Neuronal stem cell (in vitro differentiated cells): Measurements from ENCODE around the gene FLRT1.

Experiments
- DNase-seq: peaks from one replicate; pipeline ENCODE4 v3.0.0-alpha.2; 2013; ENCODE audit warnings: low spot score
- H2AFZ ChIP-seq: one replicate; pipeline ENCODE4 v1.6.1; 2013; ENCODE audit warnings: mild to moderate bottlenecking, low read length, inconsistent platforms
- H2AK5ac ChIP-seq: 2 replicates; pipeline ENCODE4 v1.6.1; 2013; ENCODE audit warnings: low read depth, mild to moderate bottlenecking, inconsistent platforms, low read length, moderate library complexity, mixed read lengths
- H2BK120ac ChIP-seq: 2 replicates; pipeline ENCODE4 v1.6.1; 2013; ENCODE audit warnings: low read depth, mild to moderate bottlenecking, inconsistent platforms, low read length, moderate library complexity, mixed read lengths
- H2BK12ac ChIP-seq: one replicate; pipeline ENCODE4 v1.6.1; 2013; ENCODE audit warnings: low read length, inconsistent platforms
- H2BK15ac ChIP-seq: 2 replicates; pipeline ENCODE4 v1.6.1; 2013; ENCODE audit warnings: mild to moderate bottlenecking, low read length, inconsistent platforms, mixed read lengths
- H2BK5ac ChIP-seq: one replicate; pipeline ENCODE4 v1.6.1; 2013; ENCODE audit warnings: inconsistent platforms, mild to moderate bottlenecking, low read length, moderate library complexity
- H3K14ac ChIP-seq: one replicate; pipeline ENCODE4 v1.6.1; 2013; ENCODE audit warnings: low read length, inconsistent platforms
- H3K18ac ChIP-seq: 2 replicates; pipeline ENCODE4 v1.6.1; 2013; ENCODE audit warnings: low read length, inconsistent platforms
- H3K23ac ChIP-seq: 2 replicates; pipeline ENCODE4 v1.6.1; 2013; ENCODE audit warnings: low read depth, mild to moderate bottlenecking, mixed read lengths, low read length, inconsistent platforms; ENCODE audit not compliant: poor library complexity
- H3K27ac ChIP-seq: replicated peaks from 3 replicates; pipeline ENCODE4 v1.5.1; 2013; ENCODE audit warnings: low read length, inconsistent platforms
- H3K27me3 ChIP-seq, 3 experiments: 2 replicates each; pipeline ENCODE4 v1.6.1; 2013; ENCODE audit warnings: low read length in 3 of 3, mild to moderate bottlenecking in 2 of 3, inconsistent platforms in 1 of 3, low read depth in 1 of 3, mixed read lengths in 1 of 3, moderate library complexity in 1 of 3; ENCODE audit not compliant: control insufficient read depth in 3 of 3, insufficient read depth in 3 of 3
- H3K36me3 ChIP-seq, 2 donors: replicated peaks in 1 of 2; 2 replicates each; pipeline ENCODE4 v1.6.1; 2013; ENCODE audit warnings: low read length in 2 of 2; ENCODE audit not compliant: control insufficient read depth in 2 of 2, insufficient read depth in 2 of 2
- H3K4ac ChIP-seq: 2 replicates; pipeline ENCODE4 v1.6.1; 2013; ENCODE audit warnings: inconsistent platforms, mild to moderate bottlenecking, low read length, moderate library complexity
- H3K4me1 ChIP-seq, 2 donors: 1 replicate in 1 of 2; 2 replicates in 1 of 2; pipeline ENCODE4 v1.6.1; 2013; ENCODE audit warnings: low read length in 2 of 2, low read depth in 1 of 2; ENCODE audit not compliant: control insufficient read depth in 2 of 2, insufficient read depth in 1 of 2
- H3K4me2 ChIP-seq: one replicate; pipeline ENCODE4 v1.6.1; 2013; ENCODE audit warnings: mild to moderate bottlenecking, low read length, inconsistent platforms; ENCODE audit not compliant: insufficient read depth, poor library complexity, severe bottlenecking
- H3K4me3 ChIP-seq, 2 donors: 2 replicates each; pipeline ENCODE4 v1.5.1; 2013; ENCODE audit warnings: low read length in 2 of 2, mild to moderate bottlenecking in 2 of 2, inconsistent platforms in 1 of 2, moderate library complexity in 1 of 2
- H3K79me1 ChIP-seq: one replicate; pipeline ENCODE4 v1.6.1; 2013; ENCODE audit warnings: low read depth, mild to moderate bottlenecking, inconsistent platforms, low read length, moderate library complexity
- H3K9ac ChIP-seq: one replicate; pipeline ENCODE4 v1.6.1; 2013; ENCODE audit warnings: mild to moderate bottlenecking, low read depth, low read length, inconsistent platforms; ENCODE audit not compliant: poor library complexity
- H3K9me3 ChIP-seq, 2 donors: replicated peaks in 1 of 2; 2 replicates each; pipeline versions ENCODE3 to v1.6.1; 2013; ENCODE audit warnings: low read length in 2 of 2, mild to moderate bottlenecking in 2 of 2, inconsistent platforms in 1 of 2, low read depth in 1 of 2, mixed read lengths in 1 of 2, moderate library complexity in 1 of 2; ENCODE audit not compliant: control insufficient read depth in 2 of 2, insufficient read depth in 1 of 2
- H4K8ac ChIP-seq: one replicate; pipeline ENCODE4 v1.6.1; 2013; ENCODE audit warnings: low read depth, mild to moderate bottlenecking, inconsistent platforms, low read length, moderate library complexity
- H4K91ac ChIP-seq: one replicate; pipeline ENCODE4 v1.6.1; 2013; ENCODE audit warnings: low read length, low read depth, mild to moderate bottlenecking, inconsistent platforms; ENCODE audit not compliant: poor library complexity
- WGBS, 2 donors: extraction: QIAGEN DNeasy Blood & Tissue Kit; methylation state at CpG; one replicate each; pipeline ENCODE4 v1.1.7; 2013; ENCODE audit warnings: missing lambda C conversion rate in 2 of 2, mixed read lengths in 1 of 2; ENCODE audit not compliant: insufficient read length in 2 of 2, insufficient replicate concordance in 1 of 2; ENCODE audit errors: extremely low coverage in 2 of 2; 5-methylcytosine and 5-hydroxymethylcytosine counted together

The FLRT1 gene

DNA sequence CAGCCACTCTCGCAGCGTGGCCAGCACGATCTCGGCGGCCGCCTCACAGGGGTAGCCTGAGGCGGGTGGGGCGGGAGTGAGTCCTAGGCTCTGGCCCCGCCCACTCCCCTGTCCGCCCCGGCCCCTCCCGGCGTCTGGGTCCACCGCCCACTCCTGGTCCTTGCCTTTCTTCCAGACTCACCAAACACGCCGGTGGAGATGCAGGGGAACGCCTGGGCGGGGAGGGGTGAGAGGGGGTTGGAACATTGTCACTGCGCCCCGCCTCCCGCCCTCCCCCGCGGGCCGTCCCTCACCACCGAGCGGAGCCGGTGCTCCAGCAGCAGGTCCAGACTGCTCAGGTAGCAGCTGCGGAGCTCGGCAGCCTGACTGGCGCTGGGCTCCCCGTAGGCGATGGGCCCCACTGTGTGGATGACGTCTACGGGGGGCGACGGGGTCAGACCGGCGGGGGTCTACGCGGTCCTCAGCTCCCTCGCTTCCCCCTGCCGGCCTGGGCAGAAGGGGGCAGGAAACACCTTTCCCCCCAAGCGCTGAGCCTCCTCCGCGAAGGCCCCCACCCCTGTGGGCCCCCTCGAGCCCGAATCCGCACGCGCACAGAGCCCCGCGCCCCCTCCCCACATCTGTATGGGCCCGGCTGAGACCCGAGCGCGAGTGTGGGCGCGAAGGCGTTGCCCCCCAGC lies 36.2 kb upstream of the FLRT1 start:
- no CpG with 5 or more reads among the region's 59 CpGs for WGBS, 2 donors
- H3K27ac ChIP-seq = no peak overlapping the region
- peak overlapping the region; percentile 43 for H2BK15ac ChIP-seq
- H3K23ac ChIP-seq = peak overlapping the region; percentile 96
- peaks cover 0 to 28% (median 0%) of the 10 kb centered on the region in 3 experiments for H3K27me3 ChIP-seq
- peaks cover 22 to 51% of the 10 kb centered on the region in 2 donors for H3K36me3 ChIP-seq
- H2BK120ac ChIP-seq = peak overlapping the region; percentile 99
- peak overlapping the region; percentile 9 for H4K91ac ChIP-seq
- peak overlapping the region; percentile 94 for H3K18ac ChIP-seq
- no peak overlapping the region for H3K4ac ChIP-seq
- no peak overlapping the region for H2BK12ac ChIP-seq
- peak overlapping the region in 1 of 2 donors; percentile 67 for H3K4me3 ChIP-seq
- peak overlapping the region; percentile 75 for H2AK5ac ChIP-seq
- peaks cover 9% of the 10 kb centered on the region for H3K79me1 ChIP-seq
- H2AFZ ChIP-seq = no peak overlapping the region
- H2BK5ac ChIP-seq = peak overlapping the region; percentile 75
- no peak overlapping the region for H4K8ac ChIP-seq
- peak overlapping the region; percentile 83 for H3K4me2 ChIP-seq
- H3K4me1 ChIP-seq = peaks cover 0 to 17% of the 10 kb centered on the region in 2 donors
- peak overlapping the region; percentile 89 for H3K9ac ChIP-seq
- peak overlapping the region; percentile 97 for H3K14ac ChIP-seq
- DNase-seq = peak; percentile 71
- no peaks in the 10 kb centered on the region for H3K9me3 ChIP-seq

DNA sequence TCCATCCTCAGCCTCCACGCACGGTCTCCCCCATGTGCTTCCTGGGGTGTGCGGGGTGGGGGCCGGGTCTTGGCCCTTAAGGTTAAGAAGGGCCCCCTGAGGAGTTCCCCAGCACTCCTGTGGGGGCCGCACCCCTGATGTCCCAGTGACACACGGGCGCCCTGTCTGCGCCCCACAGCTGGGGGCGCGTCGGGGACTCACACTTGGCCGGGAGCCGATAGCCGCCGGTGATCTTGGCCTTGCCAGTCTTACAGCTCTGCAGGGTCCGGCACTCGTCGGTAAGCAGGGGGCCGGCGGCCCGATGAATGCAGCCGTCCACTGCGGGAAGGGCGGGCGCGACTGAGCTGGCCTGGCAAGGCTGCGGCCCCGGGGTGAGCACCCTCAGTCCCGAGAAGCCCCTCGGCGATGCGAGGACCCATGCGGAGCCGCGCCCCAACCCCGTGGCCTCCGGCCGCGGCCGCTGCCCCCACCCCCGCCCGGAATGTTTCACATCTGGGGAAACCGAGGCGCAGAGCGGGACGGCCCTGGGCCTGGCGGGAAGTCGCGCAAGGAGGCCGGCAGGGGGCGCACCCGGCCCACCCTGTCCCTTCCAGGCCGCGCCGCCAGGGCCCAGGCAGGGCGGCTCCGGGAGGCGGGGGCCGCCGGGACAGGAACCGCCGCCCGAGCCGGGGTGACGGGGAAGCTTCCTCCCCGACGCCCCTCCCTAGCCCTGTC lies 35.5 kb upstream of the FLRT1 start:
- no peaks in the 10 kb centered on the region for H3K9me3 ChIP-seq
- WGBS, 2 donors = no CpG with 5 or more reads among the region's 67 CpGs
- H4K8ac ChIP-seq = no peak overlapping the region
- H2BK12ac ChIP-seq = no peak overlapping the region
- no peak overlapping the region for H3K27ac ChIP-seq
- peak overlapping the region; percentile 83 for H3K4me2 ChIP-seq
- peaks cover 7% of the 10 kb centered on the region for H3K79me1 ChIP-seq
- H3K4me3 ChIP-seq = peak overlapping the region in 1 of 2 donors; percentile 52
- peaks cover 22 to 44% of the 10 kb centered on the region in 2 donors for H3K36me3 ChIP-seq
- DNase-seq = peak; percentile 77
- peaks cover 0 to 29% (median 0%) of the 10 kb centered on the region in 3 experiments for H3K27me3 ChIP-seq
- H2AK5ac ChIP-seq = peak overlapping the region; percentile 71
- no peak overlapping the region for H2BK15ac ChIP-seq
- peak overlapping the region; percentile 85 for H3K18ac ChIP-seq
- no peak overlapping the region for H2AFZ ChIP-seq
- H3K14ac ChIP-seq = no peak overlapping the region
- peak overlapping the region; percentile 21 for H3K9ac ChIP-seq
- no peak overlapping the region for H2BK5ac ChIP-seq
- H4K91ac ChIP-seq = no peak overlapping the region
- H2BK120ac ChIP-seq = peak overlapping the region; percentile 28
- peaks cover 0 to 17% of the 10 kb centered on the region in 2 donors for H3K4me1 ChIP-seq
- H3K23ac ChIP-seq = no peak overlapping the region
- H3K4ac ChIP-seq = no peak overlapping the region

DNA sequence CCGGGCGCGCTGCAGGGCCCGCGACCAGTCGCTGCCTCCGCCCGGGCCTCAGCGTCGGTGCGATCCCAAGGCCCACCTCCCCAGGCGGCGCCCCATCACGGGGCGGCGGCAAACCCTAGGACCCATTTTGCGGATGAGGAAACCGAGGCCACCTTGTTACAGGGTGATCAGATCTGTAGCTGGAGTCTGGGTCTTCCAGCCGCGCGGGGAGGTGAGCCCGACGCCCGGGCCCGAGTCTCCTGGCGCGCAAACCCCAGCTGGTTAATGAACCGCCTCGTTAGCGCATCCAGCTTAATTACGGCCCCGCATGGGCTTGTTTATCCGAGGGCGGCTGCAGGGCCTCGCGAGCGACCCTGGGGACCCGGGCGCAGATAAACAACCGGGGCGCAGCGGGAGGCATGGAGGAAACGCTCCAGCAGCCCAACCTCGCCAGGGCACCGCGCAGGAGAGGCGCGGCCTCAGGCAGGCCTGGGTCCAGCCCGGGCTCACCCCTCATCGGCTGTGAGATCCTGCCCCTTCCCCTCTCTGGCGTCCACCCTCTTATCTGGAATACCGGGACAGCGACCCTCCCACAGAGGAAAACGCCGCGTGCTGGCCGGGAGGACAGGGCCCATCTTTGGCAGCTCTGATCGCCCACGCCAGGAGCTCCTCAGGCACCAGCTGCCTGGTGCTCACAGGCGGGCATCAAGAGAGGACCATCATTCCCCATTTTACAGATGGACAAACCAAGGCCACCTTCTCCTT lies 34.8 kb upstream of the FLRT1 start:
- peak overlapping the region; percentile 80 for H3K23ac ChIP-seq
- H2BK5ac ChIP-seq = no peak overlapping the region
- DNase-seq = no peak
- H3K4me2 ChIP-seq = peak overlapping the region; percentile 83
- H3K79me1 ChIP-seq = peaks cover 9% of the 10 kb centered on the region
- peaks cover 17 to 37% of the 10 kb centered on the region in 2 donors for H3K36me3 ChIP-seq
- no peak overlapping the region for H2BK15ac ChIP-seq
- H4K8ac ChIP-seq = no peak overlapping the region
- peak overlapping the region; percentile 76 for H3K18ac ChIP-seq
- H4K91ac ChIP-seq = no peak overlapping the region
- peak overlapping the region; percentile 71 for H2AK5ac ChIP-seq
- H3K27ac ChIP-seq = no peak overlapping the region
- H3K4ac ChIP-seq = no peak overlapping the region
- no peaks in the 10 kb centered on the region for H3K9me3 ChIP-seq
- peak overlapping the region; percentile 21 for H3K9ac ChIP-seq
- WGBS, 2 donors = no CpG with 5 or more reads among the region's 60 CpGs
- H2AFZ ChIP-seq = no peak overlapping the region
- H2BK12ac ChIP-seq = no peak overlapping the region
- peak overlapping the region in 1 of 2 donors; percentile 52 for H3K4me3 ChIP-seq
- H2BK120ac ChIP-seq = peak overlapping the region; percentile 28
- peak overlapping the region; percentile 38 for H3K14ac ChIP-seq
- peaks cover 0 to 36% (median 0%) of the 10 kb centered on the region in 3 experiments for H3K27me3 ChIP-seq
- peaks cover 0 to 17% of the 10 kb centered on the region in 2 donors for H3K4me1 ChIP-seq
